ENCODE data around the gene TSKU.

DNA sequence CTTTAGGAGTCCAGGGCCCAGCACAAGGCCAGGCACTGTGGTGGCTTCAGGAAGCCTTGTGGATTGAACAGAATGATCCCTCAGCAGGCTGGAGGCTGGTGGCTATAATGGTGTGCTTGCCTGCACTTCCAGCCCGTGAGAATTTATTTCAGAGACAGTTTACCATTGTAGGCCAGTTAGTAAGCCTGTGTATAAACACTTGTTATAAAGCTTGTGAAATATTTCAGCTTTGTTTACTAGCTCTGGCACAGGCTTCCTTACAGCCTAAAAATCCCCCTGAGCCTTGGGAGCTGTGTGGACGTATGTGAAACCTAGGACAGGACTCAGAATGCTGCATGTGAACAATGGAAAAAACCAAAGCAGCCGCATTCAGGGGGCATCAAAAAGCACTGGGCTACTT is 51.0 kb downstream of the TSKU start:
- TF ChIP-seq, protein P1, sequence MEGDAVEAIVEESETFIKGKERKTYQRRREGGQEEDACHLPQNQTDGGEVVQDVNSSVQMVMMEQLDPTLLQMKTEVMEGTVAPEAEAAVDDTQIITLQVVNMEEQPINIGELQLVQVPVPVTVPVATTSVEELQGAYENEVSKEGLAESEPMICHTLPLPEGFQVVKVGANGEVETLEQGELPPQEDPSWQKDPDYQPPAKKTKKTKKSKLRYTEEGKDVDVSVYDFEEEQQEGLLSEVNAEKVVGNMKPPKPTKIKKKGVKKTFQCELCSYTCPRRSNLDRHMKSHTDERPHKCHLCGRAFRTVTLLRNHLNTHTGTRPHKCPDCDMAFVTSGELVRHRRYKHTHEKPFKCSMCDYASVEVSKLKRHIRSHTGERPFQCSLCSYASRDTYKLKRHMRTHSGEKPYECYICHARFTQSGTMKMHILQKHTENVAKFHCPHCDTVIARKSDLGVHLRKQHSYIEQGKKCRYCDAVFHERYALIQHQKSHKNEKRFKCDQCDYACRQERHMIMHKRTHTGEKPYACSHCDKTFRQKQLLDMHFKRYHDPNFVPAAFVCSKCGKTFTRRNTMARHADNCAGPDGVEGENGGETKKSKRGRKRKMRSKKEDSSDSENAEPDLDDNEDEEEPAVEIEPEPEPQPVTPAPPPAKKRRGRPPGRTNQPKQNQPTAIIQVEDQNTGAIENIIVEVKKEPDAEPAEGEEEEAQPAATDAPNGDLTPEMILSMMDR (conservative IDR thresholded peaks at IDR 0.05; ENCODE audit: low read length): no peak
- TF ChIP-seq EZH2phosphoT487 (IDR thresholded peaks at IDR 0.05; ENCODE audit: borderline replicate concordance): no peak

All from Loucy (cell line).